Stimulated activated CD8-positive, alpha-beta memory T cell treated with anti-CD3 and anti-CD28 coated beads, Interleukin-15, amount 100 ng/mL, for 1 hour (primary cell): ENCODE results near the gene VPS51.
A peak's percentile ranks its signal among the peaks of the same experiment; 100 is the strongest.
"Not testable (repeated sequence)": the region's sequence is repeated elsewhere in the genome, so short reads cannot be mapped to it uniquely, and the experiment has no call there.

Experiments used
- DNase-seq: peaks from one replicate; pipeline ENCODE4 v3.0.0-alpha.2; 2020; ENCODE audit warnings: low read depth

VPS51 gene

GRCh38 chr11:65107751-65108468 is 11.9 kb downstream of the VPS51 start:
- DNase-seq = no peak

- DNase-seq = no peak
Observed at GRCh38 chr11:65108469-65109123, 12.6 kb downstream of the VPS51 start.

- DNase-seq = no peak
Observed at GRCh38 chr11:65109231-65110198, 13.5 kb downstream of the VPS51 start.

- peak; percentile 99 for DNase-seq
Observed at GRCh38 chr11:65110354-65110861, 14.4 kb downstream of the VPS51 start.

GRCh38 chr11:65111159-65111743 is 15.2 kb downstream of the VPS51 start:
- no peak for DNase-seq

- DNase-seq = peak; percentile 85
Observed at GRCh38 chr11:65111744-65112545, 15.9 kb downstream of the VPS51 start, which contains the start of gene TM7SF2. Gene TM7SF2 (plus strand): TSS chr11:65111872. CDS start chr11:65112016, 144 bp downstream.

GRCh38 chr11:65112546-65113360 is 16.7 kb downstream of the VPS51 start:
- no peak for DNase-seq

- no peak for DNase-seq
Observed at GRCh38 chr11:65113361-65113756, 17.3 kb downstream of the VPS51 start.

GRCh38 chr11:65113839-65114238 is 17.8 kb downstream of the VPS51 start:
- DNase-seq = no peak

GRCh38 chr11:65114538-65115171 is 18.6 kb downstream of the VPS51 start:
- DNase-seq = no peak

GRCh38 chr11:65115361-65116082 is 19.5 kb downstream of the VPS51 start:
- DNase-seq = no peak

GRCh38 chr11:65116370-65117205 is 20.6 kb downstream of the VPS51 start:
- no peak for DNase-seq

- DNase-seq = peak; percentile 100
Observed at GRCh38 chr11:65117206-65118096, 21.4 kb downstream of the VPS51 start, which contains the start of gene ZNHIT2. Gene ZNHIT2 (minus strand): TSS chr11:65117701. CDS start chr11:65117653, 48 bp downstream.

- DNase-seq = no peak
Observed at GRCh38 chr11:65118097-65118837, 22.3 kb downstream of the VPS51 start.

- DNase-seq = not testable (repeated sequence)
Observed at GRCh38 chr11:65118891-65119669, 23.1 kb downstream of the VPS51 start.
